Measurements from ENCODE around the gene GRK3.

The GRK3 gene

DNA sequence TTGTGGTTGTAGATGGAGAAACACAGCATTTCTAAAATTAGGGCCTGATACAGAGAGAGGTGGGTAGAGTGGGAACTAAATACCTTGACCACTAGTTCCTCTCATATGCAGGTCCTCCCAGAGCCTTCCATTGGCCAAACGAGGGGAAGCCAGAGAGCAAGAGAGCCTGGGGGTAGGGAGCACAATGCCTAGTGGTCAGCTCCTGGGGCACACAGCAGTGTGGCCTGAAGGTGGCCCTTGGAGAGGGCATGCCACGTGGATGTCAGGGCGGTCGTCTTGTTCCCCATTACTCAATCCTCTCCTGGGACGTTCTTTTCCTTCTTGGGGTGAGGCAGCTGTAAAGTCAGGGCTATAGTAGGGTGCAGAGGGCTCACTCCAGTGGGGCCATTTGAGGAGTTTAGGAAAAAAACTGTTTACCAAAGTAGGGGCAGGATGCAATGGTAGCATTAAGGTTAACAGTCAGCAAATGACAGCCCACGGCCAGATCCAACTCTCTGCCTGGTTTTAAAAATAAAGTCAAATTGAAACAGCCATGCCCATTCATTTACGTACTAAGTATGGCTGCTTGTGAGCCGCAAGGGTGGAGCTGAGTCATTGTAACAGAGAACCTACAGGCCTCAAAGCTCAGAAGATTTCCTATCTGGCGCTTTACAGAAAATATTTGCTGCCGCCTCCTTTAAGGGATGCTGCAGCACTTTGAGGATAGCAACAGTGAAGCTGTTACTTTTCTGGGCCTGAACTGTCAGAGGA, 185.1 kb downstream of the GRK3 start:
- in situ Hi-C loops (cut with MboI; ENCODE audit: low sequenced_read_pairs): loop anchor here (25.0 kb wide), 1 partner anchor 287 kb away; no protein-coding TSS in a partner anchor

DNA sequence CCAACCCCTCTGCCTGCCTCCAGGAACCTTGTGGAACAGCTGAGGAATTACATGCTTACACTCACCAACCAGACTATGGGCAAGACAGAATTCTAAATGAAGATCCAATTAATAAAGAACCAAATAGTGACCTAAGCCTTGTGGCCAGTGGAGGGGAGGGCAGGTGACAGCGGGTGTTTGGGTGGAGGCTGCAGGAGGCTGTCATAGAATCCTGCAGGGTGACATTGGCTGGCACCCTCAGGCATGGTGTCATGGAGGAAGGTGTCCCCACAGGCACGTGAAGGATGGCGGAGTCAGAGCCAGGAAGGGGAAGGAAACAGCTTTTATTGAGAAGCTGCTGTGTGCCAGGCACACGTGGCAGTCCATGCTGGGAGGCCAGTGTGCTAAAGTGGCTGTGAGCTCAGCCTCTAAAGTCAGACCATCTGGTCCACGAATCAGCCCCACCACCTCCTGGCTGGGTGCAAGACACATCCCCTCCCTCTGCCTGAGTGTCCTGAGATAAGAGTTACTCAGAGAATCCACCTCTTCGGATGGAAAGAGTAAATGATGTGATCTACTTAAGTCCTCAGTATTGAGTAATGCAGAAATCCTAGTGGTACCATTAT, 186.2 kb downstream of the GRK3 start:
- in situ Hi-C loops (cut with MboI; ENCODE audit: low sequenced_read_pairs): loop anchor here (25.0 kb wide), 1 partner anchor 288 kb away; no protein-coding TSS in a partner anchor

DNA sequence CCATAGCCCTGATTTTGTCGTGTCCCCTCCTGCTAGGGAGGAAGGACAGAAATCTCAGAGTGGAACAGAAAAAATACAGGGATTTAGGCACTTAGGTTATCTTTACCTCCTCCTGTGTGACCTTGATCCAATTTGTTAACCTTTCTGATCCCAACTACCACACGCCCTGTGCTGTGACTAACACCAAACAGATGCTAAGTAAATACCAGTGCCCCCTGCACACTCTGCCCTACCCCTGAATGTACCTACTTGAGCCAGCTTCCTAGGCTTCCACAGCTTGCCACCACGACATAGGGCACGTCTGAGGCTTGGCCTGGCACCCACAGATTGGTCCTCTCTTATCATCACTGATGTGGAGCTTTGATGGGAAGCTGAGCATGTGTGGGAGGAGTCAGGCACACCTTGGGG, 186.7 kb downstream of the GRK3 start:
- in situ Hi-C loops (cut with MboI; ENCODE audit: low sequenced_read_pairs): loop anchor here (25.0 kb wide), 1 partner anchor 289 kb away; no protein-coding TSS in a partner anchor

DNA sequence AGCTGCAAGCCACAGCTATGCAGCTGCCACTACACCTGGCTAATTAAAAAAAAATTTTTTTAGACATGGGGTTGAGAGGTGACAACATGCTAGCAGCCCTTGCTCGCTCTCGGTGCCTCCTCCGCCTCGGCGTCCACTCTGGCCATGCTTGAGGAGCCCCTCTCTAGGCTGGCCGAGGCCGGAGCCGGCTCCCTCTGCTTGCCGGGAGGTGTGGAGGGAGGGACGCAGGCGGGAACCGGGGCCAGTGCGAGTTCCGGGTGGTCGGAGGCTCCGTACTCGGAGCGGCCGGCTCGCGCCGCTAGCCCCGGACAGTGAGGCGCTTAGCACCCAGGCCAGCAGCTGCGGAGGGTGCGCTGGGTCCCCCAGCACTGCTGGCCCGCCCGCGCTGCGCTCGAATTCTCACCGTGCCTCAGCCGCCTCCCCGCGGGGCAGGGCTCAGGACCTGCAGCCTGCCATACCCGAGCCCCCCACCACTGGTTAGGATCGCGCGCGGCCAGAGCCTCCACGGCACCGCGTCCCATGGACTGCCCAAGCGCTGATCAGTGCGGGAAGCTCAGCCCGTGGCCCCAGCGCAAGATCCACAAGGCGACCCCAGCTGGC, 188.2 kb downstream of the GRK3 start:
- in situ Hi-C loops (cut with MboI; ENCODE audit: low sequenced_read_pairs): loop anchor here (25.0 kb wide), 1 partner anchor 290 kb away; no protein-coding TSS in a partner anchor

DNA sequence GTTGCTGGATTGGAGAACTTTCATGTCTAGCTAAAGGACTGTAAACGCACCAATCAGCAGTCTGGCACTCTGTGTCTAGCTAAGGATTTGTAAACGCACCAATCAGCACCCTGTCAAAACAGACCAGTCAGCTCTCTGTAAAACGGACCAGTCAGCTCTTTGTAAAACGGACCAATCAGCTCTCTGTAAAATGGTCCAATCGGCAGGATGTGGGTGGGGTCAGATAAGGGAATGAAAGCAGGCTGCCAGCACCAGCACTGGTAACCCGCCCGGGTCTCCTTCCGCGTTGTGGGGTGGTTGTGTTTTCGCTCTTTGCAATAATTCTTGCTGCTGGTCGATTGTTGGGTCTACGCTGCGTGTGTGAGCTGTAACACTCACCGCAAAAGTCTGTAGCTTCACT, 188.8 kb downstream of the GRK3 start:
- in situ Hi-C loops (cut with MboI; ENCODE audit: low sequenced_read_pairs): loop anchor here (25.0 kb wide), 1 partner anchor 291 kb away; no protein-coding TSS in a partner anchor

DNA sequence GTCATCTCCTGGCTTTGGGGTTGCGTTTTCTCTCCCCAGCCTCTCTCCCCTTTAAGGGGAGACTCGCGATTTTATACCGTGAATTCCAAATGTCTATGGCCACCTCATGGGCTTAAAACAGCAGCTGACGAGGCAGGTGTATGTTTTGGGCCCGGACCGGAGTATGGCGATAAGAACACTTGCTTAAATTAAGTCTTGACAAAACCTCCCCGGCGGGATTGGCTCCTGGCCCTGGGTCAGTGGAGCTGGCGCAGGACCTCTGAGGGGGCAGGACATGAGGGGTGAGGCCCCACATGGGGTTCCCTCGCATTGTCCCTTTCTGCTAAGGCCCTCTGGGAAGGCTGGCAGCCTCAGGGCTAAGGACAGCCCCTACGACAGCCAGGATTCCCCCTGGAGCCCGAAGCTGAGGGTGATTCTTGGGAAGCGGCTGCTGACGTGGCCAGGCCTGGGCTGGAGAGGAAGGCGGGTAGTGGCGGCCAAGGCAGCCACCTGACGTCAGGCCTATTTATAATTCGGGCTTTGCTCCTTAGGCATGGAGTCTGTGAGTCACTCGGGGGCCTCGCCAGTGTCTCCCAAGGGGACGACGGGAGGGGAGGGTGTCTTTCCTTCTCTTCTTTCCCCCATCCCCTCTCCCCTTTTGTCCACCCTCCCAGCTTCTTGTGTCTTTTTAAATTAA, 190.2 kb downstream of the GRK3 start:
- in situ Hi-C loops (cut with MboI; ENCODE audit: low sequenced_read_pairs): loop anchor here (25.0 kb wide), 1 partner anchor 292 kb away; no protein-coding TSS in a partner anchor

DNA sequence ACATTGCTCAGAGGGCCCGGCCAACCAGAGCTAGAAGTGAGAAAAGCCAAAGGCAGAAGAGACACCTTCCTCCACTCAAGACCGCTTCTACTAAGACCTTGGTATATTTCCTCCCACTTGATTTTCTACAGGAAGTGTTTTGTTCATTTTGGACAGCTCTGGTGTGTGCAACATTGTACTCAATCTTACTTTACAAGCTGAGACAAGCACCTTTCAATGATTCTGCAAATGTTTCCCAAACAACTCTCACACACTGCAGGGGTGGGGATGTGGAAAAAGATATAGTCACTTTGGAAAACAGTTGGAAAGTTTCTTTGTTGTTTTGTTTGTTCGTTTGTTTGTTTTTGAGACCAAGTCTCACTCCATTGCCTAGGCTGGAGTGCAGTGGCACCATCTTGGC, 193.2 kb downstream of the GRK3 start:
- in situ Hi-C loops (cut with MboI; ENCODE audit: low sequenced_read_pairs): loop anchor here (25.0 kb wide), 1 partner anchor 295 kb away; no protein-coding TSS in a partner anchor

DNA sequence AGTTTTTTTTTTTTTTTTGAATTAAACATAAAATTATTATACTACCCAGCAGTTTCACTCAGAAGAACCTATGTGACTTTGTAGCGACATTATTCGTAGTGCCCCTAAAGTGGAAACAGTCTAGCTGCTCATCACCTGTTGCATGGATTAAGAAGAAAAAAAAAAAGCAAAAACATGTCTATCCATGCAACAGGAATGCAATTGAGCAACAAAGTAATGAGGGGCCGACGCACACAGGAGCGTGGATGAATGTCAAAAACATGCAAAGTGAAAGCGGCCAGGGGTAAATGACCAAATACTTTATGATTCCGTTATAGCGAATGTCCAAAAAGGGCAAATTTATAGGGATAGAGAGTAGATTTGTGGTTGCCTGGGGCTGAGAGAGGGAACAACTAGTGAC, 193.8 kb downstream of the GRK3 start:
- in situ Hi-C loops (cut with MboI; ENCODE audit: low sequenced_read_pairs): loop anchor here (25.0 kb wide), 1 partner anchor 296 kb away; no protein-coding TSS in a partner anchor

DNA sequence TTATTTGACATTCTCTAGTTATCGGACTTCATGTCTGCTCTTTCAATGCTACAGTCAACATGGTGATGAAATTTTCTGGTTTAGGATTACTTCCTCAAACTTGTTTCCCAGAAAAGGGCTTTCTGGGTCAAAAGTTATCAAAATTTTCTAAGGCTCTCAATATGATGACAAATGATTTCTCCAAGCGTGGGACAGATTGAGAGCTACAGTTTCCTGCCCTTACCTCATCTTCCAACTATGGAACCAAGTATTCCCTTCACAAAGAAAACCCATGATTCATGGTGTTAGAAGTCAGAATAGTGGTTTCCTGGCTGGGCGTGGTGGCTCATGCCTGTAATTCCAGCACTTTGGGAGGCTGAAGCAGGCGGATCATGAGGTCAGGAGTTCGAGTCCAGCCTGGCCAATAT, 195.4 kb downstream of the GRK3 start:
- in situ Hi-C loops (cut with MboI; ENCODE audit: low sequenced_read_pairs): loop anchor here (25.0 kb wide), 1 partner anchor 298 kb away; no protein-coding TSS in a partner anchor

DNA sequence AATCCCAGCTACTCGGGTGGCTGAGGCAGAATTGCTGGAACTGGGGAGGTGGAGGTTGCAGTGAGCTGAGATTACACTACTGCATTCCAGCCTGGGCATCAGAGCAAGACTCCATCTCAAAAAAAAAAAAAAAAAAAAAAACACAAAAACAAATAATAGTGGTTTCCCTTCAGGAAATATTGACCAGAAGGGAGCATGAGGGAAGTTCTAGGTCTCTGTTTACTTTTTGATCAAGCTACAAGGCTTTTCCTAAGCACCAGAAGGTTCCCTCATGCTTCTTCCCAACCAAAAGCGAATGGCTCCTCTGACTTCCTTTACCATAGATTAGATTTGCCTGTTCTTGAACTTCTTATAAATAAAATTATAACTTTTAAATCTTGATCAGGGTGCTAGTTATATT, 195.8 kb downstream of the GRK3 start:
- in situ Hi-C loops (cut with MboI; ENCODE audit: low sequenced_read_pairs): loop anchor here (25.0 kb wide), 1 partner anchor 298 kb away; no protein-coding TSS in a partner anchor

DNA sequence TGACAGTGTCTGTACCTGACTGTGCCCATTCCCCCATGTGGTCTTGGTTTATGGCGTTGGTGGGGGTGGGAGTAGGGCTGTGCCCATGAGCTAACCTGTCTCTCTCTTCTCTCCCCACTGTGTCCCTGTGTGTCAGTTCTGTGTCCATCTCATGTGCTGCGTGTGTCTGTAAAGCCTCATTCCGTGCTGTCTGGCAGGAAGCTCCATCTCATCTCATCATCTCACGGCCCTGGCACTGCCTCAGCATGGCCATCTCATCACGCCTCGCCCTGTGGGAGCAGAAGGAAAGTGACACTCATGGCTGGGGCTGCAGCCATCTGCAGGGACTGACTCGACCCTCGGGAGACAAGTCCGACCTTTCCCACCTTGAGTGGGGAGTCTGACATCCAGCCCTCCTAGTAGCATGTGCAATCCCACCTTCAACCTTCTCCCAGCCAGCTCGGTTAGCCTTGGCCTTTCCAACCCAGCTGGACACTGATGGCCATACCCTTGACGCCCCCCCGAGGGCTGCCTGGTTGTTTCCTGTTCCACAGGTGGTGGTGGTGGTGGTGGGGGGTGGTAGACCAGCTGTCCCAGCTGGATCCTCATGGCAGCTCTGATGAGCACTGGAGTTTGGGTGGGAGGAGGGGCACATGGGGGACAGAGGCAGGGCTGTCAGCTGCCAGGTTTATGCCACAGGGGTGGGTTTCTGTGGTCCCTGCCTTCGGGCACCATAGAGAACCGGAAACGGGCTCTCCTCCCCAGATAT, 196.5 kb downstream of the GRK3 start:
- in situ Hi-C loops (cut with MboI; ENCODE audit: low sequenced_read_pairs): loop anchor here (25.0 kb wide), 1 partner anchor 299 kb away; no protein-coding TSS in a partner anchor

DNA sequence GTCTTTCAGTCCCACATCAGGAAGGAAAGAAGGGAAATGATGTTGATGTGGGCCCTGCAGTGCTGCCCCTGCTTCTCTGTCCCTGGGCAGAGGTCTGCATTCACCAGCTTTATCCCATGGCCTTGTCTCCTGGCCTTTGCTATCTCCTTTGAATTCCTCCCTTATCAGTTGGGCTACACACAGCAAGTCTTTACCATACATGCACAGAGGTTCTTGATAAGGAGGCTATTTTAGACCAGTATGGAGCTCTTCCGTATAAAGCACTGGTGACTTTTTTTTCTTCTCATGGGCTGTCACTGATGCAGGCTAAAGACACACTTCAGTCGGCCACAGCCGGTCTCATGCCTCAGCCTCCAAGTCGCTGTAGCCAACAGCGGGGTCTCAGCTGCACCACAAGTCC, 197.7 kb downstream of the GRK3 start:
- in situ Hi-C loops (cut with MboI; ENCODE audit: low sequenced_read_pairs): loop anchor here (25.0 kb wide), 1 partner anchor 300 kb away; no protein-coding TSS in a partner anchor

DNA sequence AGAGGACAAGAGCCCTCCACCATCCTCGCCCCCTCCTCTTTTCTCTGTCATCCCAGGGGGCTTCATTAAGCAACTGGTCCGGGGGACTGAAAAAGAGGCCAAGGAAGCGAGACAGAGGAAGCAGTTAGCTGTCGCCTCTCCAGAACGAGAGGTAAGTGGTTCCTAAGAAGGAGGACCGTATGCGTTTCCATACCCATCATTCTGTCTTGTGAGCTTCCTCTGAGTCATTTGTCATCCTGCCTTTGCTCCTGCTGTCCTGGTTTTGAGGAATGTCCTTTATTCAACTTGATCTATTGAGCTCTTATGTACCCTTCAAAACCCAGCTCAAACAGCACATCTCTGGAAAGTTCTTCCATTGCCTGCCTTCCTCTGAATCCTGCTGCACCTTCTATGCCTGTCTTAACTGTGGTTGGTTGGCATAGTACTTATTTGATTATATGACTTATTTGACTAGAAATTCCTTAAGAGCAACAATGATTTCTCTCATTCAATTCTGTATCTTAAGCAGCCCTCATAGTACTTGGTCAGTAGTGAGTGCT, 198.8 kb downstream of the GRK3 start:
- in situ Hi-C loops (cut with MboI; ENCODE audit: low sequenced_read_pairs): loop anchor here (25.0 kb wide), 1 partner anchor 301 kb away; no protein-coding TSS in a partner anchor

DNA sequence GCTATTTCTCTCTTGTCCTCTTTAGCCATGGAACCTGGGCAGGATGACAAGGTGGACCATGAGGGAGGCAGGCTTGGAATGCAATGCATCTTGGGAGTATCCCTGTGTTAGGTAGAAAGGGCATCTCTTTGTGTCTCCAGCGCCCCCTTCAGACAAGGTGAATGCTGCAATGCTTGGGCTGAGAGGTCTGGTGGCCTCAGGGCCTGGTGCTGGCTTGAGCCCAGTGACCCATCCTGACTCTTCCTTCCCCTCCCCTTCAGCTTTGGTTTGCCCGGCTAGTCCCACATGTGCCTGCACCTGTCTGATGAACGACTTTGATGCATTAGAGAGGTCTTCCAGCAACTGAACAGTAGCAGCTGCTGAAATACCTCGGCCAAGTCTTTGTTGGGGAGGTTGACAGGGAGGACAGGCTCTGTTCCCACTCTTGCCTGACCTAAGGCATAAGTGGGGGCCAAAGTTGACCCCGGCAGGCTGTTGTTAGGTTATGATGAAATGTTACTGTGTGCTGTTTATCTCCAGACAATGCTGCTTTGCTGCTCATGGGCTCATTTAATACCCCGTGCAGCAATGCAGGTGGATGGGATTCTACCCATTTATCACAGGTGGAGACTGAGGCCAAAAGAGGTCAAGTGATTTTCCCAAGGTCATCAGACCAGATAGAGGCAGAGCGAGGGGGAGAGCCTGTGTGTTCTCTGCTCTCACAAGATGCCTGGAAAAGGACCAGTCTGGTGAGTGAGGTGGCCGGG, 200.0 kb downstream of the GRK3 start:
- in situ Hi-C loops (cut with MboI; ENCODE audit: low sequenced_read_pairs): loop anchor here (25.0 kb wide), 1 partner anchor 302 kb away; no protein-coding TSS in a partner anchor

DNA sequence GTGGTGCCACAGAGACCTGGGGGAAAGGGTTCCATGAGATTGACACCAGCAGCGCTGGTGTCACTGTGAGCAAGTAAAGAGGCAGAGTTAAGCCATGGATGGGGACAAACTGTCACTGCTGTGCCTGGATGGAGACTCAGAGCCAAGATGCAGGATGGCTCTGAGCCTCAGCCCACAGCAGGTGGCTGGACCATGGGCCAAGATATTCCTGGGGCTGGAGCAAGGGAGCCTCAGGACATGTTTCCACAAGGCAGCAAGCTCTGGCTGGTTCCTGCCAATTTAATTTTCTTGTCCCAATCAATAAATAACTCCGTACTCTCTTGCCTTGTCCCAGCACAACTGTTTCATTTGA, 200.5 kb downstream of the GRK3 start:
- in situ Hi-C loops (cut with MboI; ENCODE audit: low sequenced_read_pairs): loop anchor here (25.0 kb wide), 1 partner anchor 303 kb away; no protein-coding TSS in a partner anchor

DNA sequence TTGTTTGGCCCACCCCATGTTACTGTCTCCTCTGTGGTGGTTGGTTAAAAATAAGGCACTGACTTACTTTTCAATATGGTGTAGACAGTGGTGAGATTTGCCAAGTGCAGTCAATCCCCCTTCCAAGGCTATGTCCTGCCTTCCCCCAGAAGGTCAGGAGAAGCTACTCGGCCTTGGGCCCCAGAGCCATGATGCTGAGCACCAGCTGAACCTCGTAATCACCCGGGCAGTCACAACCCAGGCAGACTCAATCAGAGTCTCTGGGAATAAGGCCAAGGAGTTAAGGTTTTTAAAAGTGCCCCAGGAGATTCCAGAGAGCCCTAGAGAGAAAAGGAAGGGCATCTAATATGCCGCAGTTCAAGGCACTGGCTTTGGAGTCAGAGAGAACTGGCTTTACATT, 201.3 kb downstream of the GRK3 start:
- in situ Hi-C loops (cut with MboI; ENCODE audit: low sequenced_read_pairs): loop anchor here (25.0 kb wide), 1 partner anchor 304 kb away; no protein-coding TSS in a partner anchor

DNA sequence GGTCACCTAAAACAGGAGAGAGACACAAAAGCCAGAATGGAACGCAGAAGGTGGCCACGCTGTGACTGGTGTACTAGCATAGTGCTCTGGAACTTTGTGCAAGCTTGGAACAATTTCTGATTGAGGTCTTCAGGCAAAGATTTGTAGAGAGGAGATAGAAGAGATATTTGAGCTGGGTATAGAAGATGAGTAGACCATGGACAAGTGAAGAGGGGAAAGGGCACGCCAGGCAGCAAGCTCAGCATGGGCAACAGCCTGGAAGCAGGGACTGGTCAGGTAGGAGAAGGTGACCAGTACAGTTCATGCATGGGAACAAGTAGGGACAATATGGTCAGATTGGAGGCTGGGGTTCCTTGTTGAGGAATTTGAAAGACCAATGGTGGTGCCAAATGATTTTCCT, 201.9 kb downstream of the GRK3 start:
- in situ Hi-C loops (cut with MboI; ENCODE audit: low sequenced_read_pairs): loop anchor here (25.0 kb wide), 1 partner anchor 304 kb away; no protein-coding TSS in a partner anchor

DNA sequence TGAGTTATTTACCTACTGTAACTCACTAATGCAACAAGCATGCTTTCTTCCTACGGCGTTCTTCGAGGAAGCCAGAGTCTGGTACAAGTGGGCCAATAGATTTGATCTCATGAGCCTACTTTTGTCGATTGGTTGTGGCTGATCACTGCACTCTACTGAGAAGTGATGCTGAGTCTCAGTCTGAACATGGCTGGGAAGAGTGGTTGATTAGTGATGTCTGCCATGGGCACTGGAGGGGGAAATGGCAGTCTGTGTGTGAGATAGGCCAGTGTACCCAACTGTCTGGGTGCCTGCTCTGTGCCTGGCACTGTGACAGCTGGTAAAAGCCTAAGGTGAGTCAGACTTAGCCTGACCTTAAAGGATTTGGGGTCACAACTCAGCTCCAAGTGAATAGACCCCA, 205.9 kb downstream of the GRK3 start:
- in situ Hi-C loops (cut with MboI; ENCODE audit: low sequenced_read_pairs): loop anchor here (25.0 kb wide), 1 partner anchor 308 kb away; no protein-coding TSS in a partner anchor

DNA sequence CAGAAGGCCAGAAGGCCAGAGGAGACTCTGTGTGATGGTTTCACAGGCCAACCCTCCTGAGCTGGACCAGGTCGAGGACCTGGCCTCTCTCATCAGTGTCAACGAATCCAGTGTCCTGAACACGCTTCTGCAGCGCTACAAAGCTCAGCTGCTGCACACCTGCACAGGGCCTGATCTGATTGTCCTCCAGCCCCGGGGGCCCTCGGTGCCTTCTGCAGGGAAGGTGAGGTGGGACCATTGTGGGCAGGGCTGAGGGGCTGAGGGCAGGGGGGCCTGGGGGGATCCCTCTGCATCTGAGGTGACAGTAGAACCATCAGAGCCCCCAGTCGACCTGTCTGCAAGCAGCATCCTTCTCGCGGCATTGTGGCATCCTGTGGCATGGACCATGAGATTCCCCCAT, 207.8 kb downstream of the GRK3 start:
- in situ Hi-C loops (cut with MboI; ENCODE audit: low sequenced_read_pairs): loop anchor here (25.0 kb wide), 1 partner anchor 310 kb away; no protein-coding TSS in a partner anchor

Measured in HL-60/S4 treated with phorbol 12-myristate 13-acetate at 8.2 ng/mL for 4 days and 3 days (cell line).